GM23338 (cell line): ENCODE data around the gene FOXA2.
A peak's percentile ranks its signal among the peaks of the same experiment; 100 is the strongest.

ENCODE experiments used
- CREB1 ChIP-seq: fragments of 250-450 bp; sonication (Bioruptor Pico); IDR thresholded peaks from 2 replicates; pipeline ENCODE4 v1.5.0; 2020; ENCODE audit warnings: low read depth, mild to moderate bottlenecking, moderate library complexity
- ETS1 ChIP-seq: IDR thresholded peaks from 2 replicates; pipeline ENCODE4 v1.6.1; 2016; ENCODE audit warnings: antibody characterized with exemption
- EZH2 ChIP-seq: fragments of 200-600 bp; sonication (generic); IDR thresholded peaks from one replicate; pipeline ENCODE4 v1.8.0; 2017; ENCODE audit warnings: antibody characterized with exemption, mild to moderate bottlenecking, low read depth; ENCODE audit not compliant: unreplicated experiment
- EZH2phosphoT487 ChIP-seq: fragments of 200-600 bp; sonication (generic); IDR thresholded peaks from one replicate; pipeline ENCODE4 v1.8.1; 2018; ENCODE audit warnings: antibody characterized with exemption; ENCODE audit not compliant: unreplicated experiment
- JUNB ChIP-seq: IDR thresholded peaks from one replicate; pipeline ENCODE4 v1.6.1; 2016; ENCODE audit warnings: antibody characterized with exemption; ENCODE audit not compliant: unreplicated experiment
- NANOG ChIP-seq: IDR thresholded peaks from 2 replicates; pipeline ENCODE4 v1.6.1; 2016; ENCODE audit warnings: antibody characterized with exemption, borderline replicate concordance
- POLR2AphosphoS5 ChIP-seq: IDR thresholded peaks from 2 replicates; pipeline ENCODE4 v1.6.1; 2016; ENCODE audit warnings: antibody characterized with exemption, low read depth
- STAT1 ChIP-seq: IDR thresholded peaks from one replicate; pipeline ENCODE4 v1.6.1; 2016; ENCODE audit warnings: antibody characterized with exemption; ENCODE audit not compliant: unreplicated experiment
- ZNF114 ChIP-seq: fragments of 250-450 bp; sonication (Bioruptor Pico); IDR thresholded peaks from 2 replicates; pipeline ENCODE4 v1.5.0; 2020; ENCODE audit warnings: mild to moderate bottlenecking, moderate library complexity
- ZNF331 ChIP-seq: fragments of 250-450 bp; sonication (Bioruptor Pico); IDR thresholded peaks from 2 replicates; pipeline ENCODE4 v1.5.0; 2020; ENCODE audit warnings: low read depth, mild to moderate bottlenecking, moderate library complexity
- ZNF462 ChIP-seq: fragments of 250-450 bp; sonication (Bioruptor Pico); IDR thresholded peaks from 2 replicates; pipeline ENCODE4 v1.5.0; 2020; ENCODE audit warnings: mild to moderate bottlenecking, moderate library complexity
- TF ChIP-seq, protein P1 (sequence below), 2 experiments: fragments of 200-600 bp in 1 of 2; sonication (generic) in 1 of 2; conservative IDR thresholded peaks; 2 replicates each; pipeline versions ENCODE4 v1.5.1 to v1.6.1; 2016 to 2017; ENCODE audit warnings: antibody characterized with exemption in 2 of 2, low read depth in 2 of 2, mild to moderate bottlenecking in 2 of 2, moderate library complexity in 1 of 2
- TF ChIP-seq, protein P2 (sequence below): IDR thresholded peaks from one replicate; pipeline ENCODE4 v1.6.1; 2018; ENCODE audit warnings: antibody characterized with exemption; ENCODE audit not compliant: unreplicated experiment

GRCh38 chr20:22568872-22569344, 15.5 kb downstream of the FOXA2 start:
- TF ChIP-seq, protein P1, sequence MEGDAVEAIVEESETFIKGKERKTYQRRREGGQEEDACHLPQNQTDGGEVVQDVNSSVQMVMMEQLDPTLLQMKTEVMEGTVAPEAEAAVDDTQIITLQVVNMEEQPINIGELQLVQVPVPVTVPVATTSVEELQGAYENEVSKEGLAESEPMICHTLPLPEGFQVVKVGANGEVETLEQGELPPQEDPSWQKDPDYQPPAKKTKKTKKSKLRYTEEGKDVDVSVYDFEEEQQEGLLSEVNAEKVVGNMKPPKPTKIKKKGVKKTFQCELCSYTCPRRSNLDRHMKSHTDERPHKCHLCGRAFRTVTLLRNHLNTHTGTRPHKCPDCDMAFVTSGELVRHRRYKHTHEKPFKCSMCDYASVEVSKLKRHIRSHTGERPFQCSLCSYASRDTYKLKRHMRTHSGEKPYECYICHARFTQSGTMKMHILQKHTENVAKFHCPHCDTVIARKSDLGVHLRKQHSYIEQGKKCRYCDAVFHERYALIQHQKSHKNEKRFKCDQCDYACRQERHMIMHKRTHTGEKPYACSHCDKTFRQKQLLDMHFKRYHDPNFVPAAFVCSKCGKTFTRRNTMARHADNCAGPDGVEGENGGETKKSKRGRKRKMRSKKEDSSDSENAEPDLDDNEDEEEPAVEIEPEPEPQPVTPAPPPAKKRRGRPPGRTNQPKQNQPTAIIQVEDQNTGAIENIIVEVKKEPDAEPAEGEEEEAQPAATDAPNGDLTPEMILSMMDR (conservative IDR thresholded peaks at IDR 0.05; ENCODE audit: low read depth in 2 of 2) = no peak
- TF ChIP-seq POLR2AphosphoS5 (no peak), EZH2 (peak; percentile 73), JUNB (no peak), ZNF331 (no peak), EZH2phosphoT487 (no peak), CREB1 (CRISPR knock-in tag) (no peak), NANOG (no peak), ETS1 (no peak), ZNF462 (CRISPR knock-in tag) (no peak), ZNF114 (CRISPR knock-in tag) (no peak), STAT1 (no peak)
- TF ChIP-seq, protein P2, sequence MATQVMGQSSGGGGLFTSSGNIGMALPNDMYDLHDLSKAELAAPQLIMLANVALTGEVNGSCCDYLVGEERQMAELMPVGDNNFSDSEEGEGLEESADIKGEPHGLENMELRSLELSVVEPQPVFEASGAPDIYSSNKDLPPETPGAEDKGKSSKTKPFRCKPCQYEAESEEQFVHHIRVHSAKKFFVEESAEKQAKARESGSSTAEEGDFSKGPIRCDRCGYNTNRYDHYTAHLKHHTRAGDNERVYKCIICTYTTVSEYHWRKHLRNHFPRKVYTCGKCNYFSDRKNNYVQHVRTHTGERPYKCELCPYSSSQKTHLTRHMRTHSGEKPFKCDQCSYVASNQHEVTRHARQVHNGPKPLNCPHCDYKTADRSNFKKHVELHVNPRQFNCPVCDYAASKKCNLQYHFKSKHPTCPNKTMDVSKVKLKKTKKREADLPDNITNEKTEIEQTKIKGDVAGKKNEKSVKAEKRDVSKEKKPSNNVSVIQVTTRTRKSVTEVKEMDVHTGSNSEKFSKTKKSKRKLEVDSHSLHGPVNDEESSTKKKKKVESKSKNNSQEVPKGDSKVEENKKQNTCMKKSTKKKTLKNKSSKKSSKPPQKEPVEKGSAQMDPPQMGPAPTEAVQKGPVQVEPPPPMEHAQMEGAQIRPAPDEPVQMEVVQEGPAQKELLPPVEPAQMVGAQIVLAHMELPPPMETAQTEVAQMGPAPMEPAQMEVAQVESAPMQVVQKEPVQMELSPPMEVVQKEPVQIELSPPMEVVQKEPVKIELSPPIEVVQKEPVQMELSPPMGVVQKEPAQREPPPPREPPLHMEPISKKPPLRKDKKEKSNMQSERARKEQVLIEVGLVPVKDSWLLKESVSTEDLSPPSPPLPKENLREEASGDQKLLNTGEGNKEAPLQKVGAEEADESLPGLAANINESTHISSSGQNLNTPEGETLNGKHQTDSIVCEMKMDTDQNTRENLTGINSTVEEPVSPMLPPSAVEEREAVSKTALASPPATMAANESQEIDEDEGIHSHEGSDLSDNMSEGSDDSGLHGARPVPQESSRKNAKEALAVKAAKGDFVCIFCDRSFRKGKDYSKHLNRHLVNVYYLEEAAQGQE = no peak
